IMR-90 (cell line): ENCODE results near the gene SLC4A1. TPM values are rescaled to one million over a fixed set of nuclear protein-coding genes. Genes with fewer than 3 reads are reported as not detected.

Experiments used
- ATAC-seq: fragments of 200-7000 bp; cut with Tn5 transposase; 2 replicates; pipeline ENCODE4 v1.9.1; 2020; ENCODE audit warnings: low read depth, mild to moderate bottlenecking, moderate library complexity
- BruUV-seq: library from RNA; stranded (reverse); fragments of 400-500 nt; replicated peaks from 2 replicates; lab custom pipeline; 2021; lab: Mats Ljungman, UMichigan
- CTCF ChIA-PET: fragments of 300-600 bp; formaldehyde crosslinking; extraction: SDS; loops from one replicate; lab custom pipeline; 2021; ENCODE audit warnings: antibody characterized with exemption; lab: Yijun Ruan, JAX
- POLR2A ChIA-PET: fragments of 300-600 bp; sonication (Branson Sonifier 250); formaldehyde crosslinking; loops from one replicate; lab custom pipeline; 2022; ENCODE audit warnings: antibody characterized with exemption; ENCODE audit not compliant: unreplicated experiment; lab: Charles Lee
- DNase-seq: peaks from one replicate; pipeline ENCODE4 v3.0.0; 2013
- H2AFZ ChIP-seq: replicated peaks from 2 replicates; pipeline ENCODE3; 2013; ENCODE audit warnings: low read length, mild to moderate bottlenecking; ENCODE audit not compliant: poor library complexity
- H2AK5ac ChIP-seq: 2 replicates; pipeline ENCODE4 v1.6.1; 2013; ENCODE audit warnings: low read depth, low read length, inconsistent platforms
- H2AK9ac ChIP-seq: replicated peaks from 2 replicates; pipeline ENCODE3; 2013; ENCODE audit warnings: mild to moderate bottlenecking, low read depth, low read length, moderate library complexity; ENCODE audit not compliant: poor library complexity
- H2BK120ac ChIP-seq: 2 replicates; pipeline ENCODE4 v1.6.1; 2013; ENCODE audit warnings: low read depth, low read length, inconsistent platforms
- H2BK15ac ChIP-seq: 3 replicates; pipeline ENCODE4 v1.6.1; 2013; ENCODE audit warnings: low read depth, low read length, inconsistent platforms
- H2BK20ac ChIP-seq: 2 replicates; pipeline ENCODE4 v1.6.1; 2013; ENCODE audit warnings: low read depth, mild to moderate bottlenecking, inconsistent platforms, low read length, moderate library complexity
- H2BK5ac ChIP-seq: 2 replicates; pipeline ENCODE4 v1.6.1; 2013; ENCODE audit warnings: mild to moderate bottlenecking, low read depth, low read length, inconsistent platforms; ENCODE audit not compliant: poor library complexity, severe bottlenecking
- H3K14ac ChIP-seq: replicated peaks from 2 replicates; pipeline ENCODE4 v1.6.1; 2013; ENCODE audit warnings: low read depth, low read length, inconsistent platforms
- H3K18ac ChIP-seq: 2 replicates; pipeline ENCODE4 v1.6.1; 2013; ENCODE audit warnings: low read depth, low read length, control low read depth
- H3K23ac ChIP-seq: 2 replicates; pipeline ENCODE4 v1.6.1; 2013; ENCODE audit warnings: low read depth, low read length, inconsistent platforms
- H3K27ac ChIP-seq: 2 replicates; pipeline ENCODE4 v1.5.1; 2013; ENCODE audit warnings: mild to moderate bottlenecking, control low read depth, low read length; ENCODE audit not compliant: insufficient read depth
- H3K27me3 ChIP-seq: 2 replicates; pipeline ENCODE4 v1.6.1; 2013; ENCODE audit warnings: low read length; ENCODE audit not compliant: control insufficient read depth, insufficient read depth
- H3K36me3 ChIP-seq: 2 replicates; pipeline ENCODE4 v1.6.1; 2013; ENCODE audit warnings: low read length, mixed read lengths; ENCODE audit not compliant: control insufficient read depth, insufficient read depth
- H3K4ac ChIP-seq: 2 replicates; pipeline ENCODE4 v1.6.1; 2013; ENCODE audit warnings: low read depth, low read length, inconsistent platforms
- H3K4me1 ChIP-seq: 2 replicates; pipeline ENCODE4 v1.6.1; 2013; ENCODE audit warnings: low read length, mixed read lengths; ENCODE audit not compliant: control insufficient read depth, insufficient read depth
- H3K4me2 ChIP-seq: 2 replicates; pipeline ENCODE4 v1.6.1; 2013; ENCODE audit warnings: low read depth, mild to moderate bottlenecking, control low read depth, low read length, moderate library complexity
- H3K4me3 ChIP-seq: 2 replicates; pipeline ENCODE4 v1.5.1; 2013; ENCODE audit warnings: low read depth, mild to moderate bottlenecking, control low read depth, low read length, moderate library complexity; ENCODE audit not compliant: insufficient read depth
- H3K56ac ChIP-seq: 2 replicates; pipeline ENCODE4 v1.6.1; 2013; ENCODE audit warnings: low read length, inconsistent platforms; ENCODE audit not compliant: insufficient read depth; ENCODE audit errors: extremely low read depth
- H3K79me1 ChIP-seq, 2 experiments: 2 replicates each; pipeline ENCODE4 v1.6.1; 2013; ENCODE audit warnings: low read length in 2 of 2, inconsistent platforms in 1 of 2, low read depth in 1 of 2
- H3K9ac ChIP-seq: 2 replicates; pipeline ENCODE4 v1.6.1; 2013; ENCODE audit warnings: low read depth, low read length, control low read depth
- H3K9me1 ChIP-seq: 2 replicates; pipeline ENCODE4 v1.6.1; 2013; ENCODE audit warnings: low read length, inconsistent platforms; ENCODE audit not compliant: insufficient read depth
- H3K9me3 ChIP-seq: 2 replicates; pipeline ENCODE4 v1.6.1; 2013; ENCODE audit warnings: low read length; ENCODE audit not compliant: control insufficient read depth, insufficient read depth
- H4K20me1 ChIP-seq: 2 replicates; pipeline ENCODE4 v1.6.1; 2013; ENCODE audit warnings: low read length, inconsistent platforms; ENCODE audit not compliant: insufficient read depth
- H4K5ac ChIP-seq: 2 replicates; pipeline ENCODE4 v1.6.1; 2013; ENCODE audit warnings: mild to moderate bottlenecking, low read depth, low read length, control low read depth
- H4K8ac ChIP-seq, 2 experiments: 2 replicates each; pipeline ENCODE4 v1.6.1; 2013; ENCODE audit warnings: low read depth in 2 of 2, low read length in 2 of 2, control low read depth in 1 of 2, inconsistent platforms in 1 of 2
- H4K91ac ChIP-seq: 2 replicates; pipeline ENCODE4 v1.6.1; 2013; ENCODE audit warnings: low read depth, low read length, inconsistent platforms; ENCODE audit not compliant: insufficient read depth
- CEBPB ChIP-seq: IDR thresholded peaks from 2 replicates; pipeline ENCODE4 v1.6.1; 2012; ENCODE audit warnings: low read depth, low read length, improper control_type of control experiment
- CHD1 ChIP-seq: IDR thresholded peaks from 2 replicates; pipeline ENCODE4 v1.6.1; 2012; ENCODE audit warnings: low read depth, low read length, improper control_type of control experiment
- CTCF ChIP-seq: conservative IDR thresholded peaks from 2 replicates; pipeline ENCODE4 v1.5.1; 2012; ENCODE audit warnings: mild to moderate bottlenecking, low read depth, low read length, improper control_type of control experiment
- MAZ ChIP-seq: IDR thresholded peaks from 2 replicates; pipeline ENCODE4 v1.6.1; 2012; ENCODE audit warnings: low read depth, mild to moderate bottlenecking, low read length, improper control_type of control experiment, moderate library complexity, borderline replicate concordance
- NFE2L2 ChIP-seq: fragments of 150-350 bp; IDR thresholded peaks from 2 replicates; pipeline ENCODE4 v1.6.1; 2016; ENCODE audit warnings: low read depth, mild to moderate bottlenecking, low read length
- POLR2A ChIP-seq: IDR thresholded peaks from 2 replicates; pipeline ENCODE4 v1.6.1; 2012; ENCODE audit warnings: mild to moderate bottlenecking, low read depth, low read length
- WGBS, 2 experiments: methylation state at CpG; one replicate each; pipeline versions ENCODE4 v1.1.5 to v1.1.7; 2013; ENCODE audit warnings: missing lambda C conversion rate in 2 of 2; ENCODE audit not compliant: insufficient read length in 1 of 2; ENCODE audit errors: extremely low coverage in 2 of 2; 5-methylcytosine and 5-hydroxymethylcytosine counted together
- dilution Hi-C: fragments of 300-500 bp; cut with HindIII; formaldehyde crosslinking; loops from one replicate; pipeline ENCODE4 v1.14.3; 2018; ENCODE audit warnings: low sequenced_read_pairs; ENCODE audit not compliant: unreplicated experiment
- in situ Hi-C: fragments of 300-500 bp; cut with MboI; formaldehyde crosslinking; loops from 3 replicates; pipeline ENCODE4 v1.14.3; 2019; ENCODE audit warnings: low sequenced_read_pairs, inconsistent platforms, mixed read lengths
- intact Hi-C: fragments of 100-400 bp; cut with micrococcal nuclease; formaldehyde crosslinking; loops from 2 replicates; pipeline ENCODE4 v1.10.0; 2022
- polyA plus RNA-seq, 3 experiments: library from polyadenylated mRNA; depleted of rRNA; stranded (reverse); fragments of >200 nt; gene quantifications; 2 replicates each; pipeline ENCODE4 v1.2.3, GENCODE V29; 2012; ENCODE audit warnings: low replicate concordance in 1 of 3
- total RNA-seq: library from RNA; depleted of rRNA; stranded (reverse); fragments of >200 nt; gene quantifications from 2 replicates; pipeline ENCODE4 v1.2.3, GENCODE V29; 2012

SLC4A1 gene
- total and polyA plus RNA-seq, 2 of the 4 experiments (the other 2 are of a cell fraction), result not detected

DNA sequence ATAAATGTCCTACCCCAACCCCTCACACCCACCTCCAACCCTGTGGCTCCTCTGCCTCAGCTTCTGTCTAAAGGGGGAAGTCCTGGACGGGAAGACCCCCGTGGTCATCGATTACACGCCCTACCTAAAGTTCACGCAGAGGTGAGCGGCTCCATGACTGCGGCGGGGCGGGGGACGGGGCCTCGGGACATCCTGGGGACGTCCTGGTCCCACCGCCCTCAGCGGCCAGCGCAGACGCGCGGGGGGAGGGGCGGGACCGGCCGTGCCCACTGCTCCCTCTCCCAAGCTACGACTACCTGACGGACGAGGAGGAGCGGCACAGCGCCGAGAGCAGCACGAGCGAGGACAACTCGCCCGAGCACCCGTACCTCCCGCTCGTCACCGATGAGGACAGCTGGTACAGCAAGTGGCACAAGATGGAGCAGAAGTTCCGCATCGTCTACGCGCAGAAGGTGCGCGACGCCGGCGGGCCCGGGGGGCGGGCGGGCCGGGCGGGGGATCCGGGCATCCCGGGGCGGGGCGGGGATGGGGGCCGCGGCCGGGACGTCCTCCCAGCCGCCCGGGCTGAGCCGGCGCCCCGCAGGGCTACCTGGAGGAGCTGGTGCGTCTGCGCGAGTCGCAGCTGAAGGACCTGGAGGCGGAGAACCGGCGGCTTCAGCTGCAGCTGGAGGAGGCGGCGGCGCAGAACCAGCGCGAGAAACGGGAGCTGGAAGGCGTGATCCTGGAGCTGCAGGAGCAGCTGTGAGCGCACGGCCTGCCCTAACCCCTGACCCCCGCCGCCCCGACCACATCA is 47.1 kb upstream of the SLC4A1 start:
- no peak overlapping the region for H4K8ac ChIP-seq
- DNase-seq (no peak), ATAC-seq (peak; percentile 77)
- H3K27me3 ChIP-seq, result peaks cover 63% of the 10 kb centered on the region
- no peak overlapping the region for H3K27ac ChIP-seq
- H3K4me3 ChIP-seq, result peak overlapping the region; percentile 52
- H3K18ac ChIP-seq, result no peak overlapping the region
- no peak overlapping the region for H2BK5ac ChIP-seq
- dilution Hi-C loops (no loop called here), in situ Hi-C loops (no loop called here), intact Hi-C loops (no loop called here)
- H3K4ac ChIP-seq, result no peak overlapping the region
- no peak overlapping the region for H3K14ac ChIP-seq
- H3K79me1 ChIP-seq, result no peaks in the 10 kb centered on the region
- H2BK120ac ChIP-seq, result no peak overlapping the region
- H3K4me2 ChIP-seq, result peak overlapping the region; percentile 90
- H3K9ac ChIP-seq, result no peak overlapping the region
- CTCF ChIA-PET, result no interaction called here
- POLR2A ChIA-PET, result interaction anchor here (0.6 kb wide), 1 partner anchor 97 kb away, joined by 8 read pairs; no protein-coding TSS in a partner anchor
- H3K56ac ChIP-seq, result no peak overlapping the region
- H3K23ac ChIP-seq, result peak overlapping the region; percentile 59; the same call in 1 of the 2 replicates
- no TSS peak for BruUV-seq
- no peak overlapping the region for H2BK15ac ChIP-seq
- H2AK9ac ChIP-seq, result no peak overlapping the region
- peak overlapping the region; percentile 79 for H2AFZ ChIP-seq
- H4K20me1 ChIP-seq, result peaks cover 4% of the 10 kb centered on the region; the same call in 1 of the 2 replicates
- H3K36me3 ChIP-seq, result peaks cover 7% of the 10 kb centered on the region
- 1% methylated on average over 15 of the region's 81 CpGs; no CpG with 5 or more reads in 1 of the 2 experiments for WGBS, 2 experiments
- H3K9me3 ChIP-seq, result peaks cover 5% of the 10 kb centered on the region
- TF ChIP-seq CHD1 (no peak), MAZ (no peak), CEBPB (no peak), POLR2A (no peak), NFE2L2 (no peak), CTCF (no peak)
- H3K9me1 ChIP-seq, result no peaks in the 10 kb centered on the region; the same call in 1 of the 2 replicates
- H4K5ac ChIP-seq, result no peak overlapping the region
- H4K91ac ChIP-seq, result no peak overlapping the region
- no peak overlapping the region for H2BK20ac ChIP-seq
- H3K4me1 ChIP-seq, result peaks cover 4% of the 10 kb centered on the region; the same call in 1 of the 2 replicates
- H2AK5ac ChIP-seq, result no peak overlapping the region
